Neural crest cell (in vitro differentiated cells): Measurements from ENCODE around the gene ZNF487. TPM values are rescaled to one million over a fixed set of nuclear protein-coding genes. Genes with fewer than 3 reads are reported as not detected.
A peak's percentile ranks its signal among the peaks of the same experiment; 100 is the strongest.

Experiments used
- DNase-seq: peaks from one replicate; pipeline ENCODE4 v3.0.0; 2021; ENCODE audit warnings: low read depth, mixed read lengths, low spot score
- H3K27ac Mint-ChIP-seq: one replicate; pipeline ENCODE4 v1.8.0; 2021; ENCODE audit warnings: mild to moderate bottlenecking, mixed read lengths; ENCODE audit not compliant: unreplicated experiment
- H3K27me3 Mint-ChIP-seq: 2 replicates; pipeline ENCODE4 v1.8.0; 2021; ENCODE audit warnings: low read depth, mild to moderate bottlenecking, mixed read lengths
- H3K36me3 Mint-ChIP-seq: 2 replicates; pipeline ENCODE4 v1.8.0; 2021; ENCODE audit warnings: low read depth, mild to moderate bottlenecking, mixed read lengths
- H3K4me1 Mint-ChIP-seq: 2 replicates; pipeline ENCODE4 v1.8.0; 2021; ENCODE audit warnings: mixed read lengths
- H3K4me3 Mint-ChIP-seq: one replicate; pipeline ENCODE4 v1.8.0; 2021; ENCODE audit warnings: mild to moderate bottlenecking, mixed read lengths
- H3K9me3 Mint-ChIP-seq: 2 replicates; pipeline ENCODE4 v1.8.0; 2021; ENCODE audit warnings: mixed read lengths
- CTCF ChIP-seq: fragments of 200-600 bp; sonication (generic); conservative IDR thresholded peaks from 2 replicates; pipeline ENCODE4 v1.5.0; 2021; ENCODE audit warnings: antibody characterized with exemption, mild to moderate bottlenecking
- total RNA-seq: library from RNA; stranded (reverse); gene quantifications from 2 replicates; pipeline ENCODE4 v1.2.1, GENCODE V29; 2021

The ZNF487 gene
- total RNA-seq, 1 donor from 2014 or later = 4.3 TPM

GRCh38 chr10:43402176-43402575 is 34.7 kb upstream of the ZNF487 start:
- H3K4me3 Mint-ChIP-seq = peak overlapping the region; percentile 56

GRCh38 chr10:43402880-43403452 is 33.9 kb upstream of the ZNF487 start:
- Mint-ChIP-seq H3K4me3 (peak overlapping the region; percentile 52), H3K27me3 (no peaks in the 10 kb centered on the region), H3K4me1 (peaks cover 64% of the 10 kb centered on the region), H3K27ac (no peak overlapping the region), H3K9me3 (no peaks in the 10 kb centered on the region), H3K36me3 (no peaks in the 10 kb centered on the region)
- no peak for DNase-seq
- no peak for TF ChIP-seq CTCF

More at GRCh38 chr10:43402176-43402575, 34.7 kb upstream of the ZNF487 start:
- Mint-ChIP-seq H3K27ac (no peak overlapping the region), H3K4me1 (peaks cover 67% of the 10 kb centered on the region), H3K36me3 (no peaks in the 10 kb centered on the region), H3K9me3 (no peaks in the 10 kb centered on the region), H3K27me3 (no peaks in the 10 kb centered on the region)
- no peak for TF ChIP-seq CTCF
- DNase-seq = no peak

- H3K4me3 Mint-ChIP-seq = peak overlapping the region; percentile 90
- TF ChIP-seq CTCF = no peak
- H3K4me1 Mint-ChIP-seq = peaks cover 58% of the 10 kb centered on the region
- H3K27me3 Mint-ChIP-seq = no peaks in the 10 kb centered on the region
- no peak overlapping the region for H3K27ac Mint-ChIP-seq
- DNase-seq = no peak
- no peaks in the 10 kb centered on the region for H3K9me3 Mint-ChIP-seq
- H3K36me3 Mint-ChIP-seq = no peaks in the 10 kb centered on the region
Measured at GRCh38 chr10:43403911-43404703, 32.8 kb upstream of the ZNF487 start.

GRCh38 chr10:43404704-43405084 is 32.2 kb upstream of the ZNF487 start:
- TF ChIP-seq CTCF = no peak
- Mint-ChIP-seq H3K36me3 (no peaks in the 10 kb centered on the region), H3K27me3 (no peaks in the 10 kb centered on the region), H3K27ac (no peak overlapping the region), H3K4me3 (peak overlapping the region; percentile 90), H3K4me1 (peaks cover 58% of the 10 kb centered on the region), H3K9me3 (no peaks in the 10 kb centered on the region)
- DNase-seq = no peak

GRCh38 chr10:43407148-43407575 is 29.7 kb upstream of the ZNF487 start:
- no peaks in the 10 kb centered on the region for H3K27me3 Mint-ChIP-seq
- peak overlapping the region; percentile 97 for H3K27ac Mint-ChIP-seq
- no peaks in the 10 kb centered on the region for H3K36me3 Mint-ChIP-seq
- peaks cover 48% of the 10 kb centered on the region for H3K4me1 Mint-ChIP-seq
- TF ChIP-seq CTCF = no peak
- H3K4me3 Mint-ChIP-seq = peak overlapping the region; percentile 97
- H3K9me3 Mint-ChIP-seq = no peaks in the 10 kb centered on the region
- DNase-seq = peak; percentile 37
